ENCODE results near the gene RERG. TPM values are rescaled to one million over a fixed set of nuclear protein-coding genes. Genes with fewer than 3 reads are reported as not detected.

The RERG gene
- total RNA-seq, 1 experiment from 2014 or later = not detected

DNA sequence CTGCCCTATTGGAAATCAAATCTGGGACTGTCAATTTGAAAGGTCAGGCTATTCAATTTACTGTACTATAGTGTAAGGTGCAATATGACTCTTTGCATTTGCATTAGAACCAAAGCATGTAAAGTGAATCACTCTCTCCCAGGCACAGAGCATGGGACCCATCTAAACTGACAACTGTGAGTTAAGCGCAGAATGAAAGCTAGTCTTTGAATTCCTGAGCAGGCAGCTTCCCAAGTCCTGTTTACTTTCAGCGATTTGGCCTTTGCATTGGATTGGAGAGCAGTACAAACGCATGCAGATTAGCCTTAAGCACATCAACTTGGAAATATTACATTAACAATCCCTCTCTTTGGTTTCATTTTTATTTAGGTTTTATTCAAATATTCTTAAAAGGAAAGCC, 74.6 kb downstream of the RERG start:
- in situ Hi-C loops (cut with HindIII; ENCODE audit: low pct_unique_long_range_greater_than_20kb, low sequenced_read_pairs) (no loop called here), intact Hi-C loops (cut with micrococcal nuclease; ENCODE audit: unreplicated experiment) (no loop called here)
- no peaks in the 10 kb centered on the region for H3K27me3 ChIP-seq (ENCODE audit: control insufficient read depth, insufficient read depth, low read length)
- BruUV-seq (replicated peaks) = no TSS peak
- no peak for TF ChIP-seq TCF7L2 (IDR thresholded peaks at IDR 0.05; ENCODE audit: low read depth, low read length)
- ChIA-PET POLR2A (no interaction called here), CTCF (no interaction called here)
- DNase-seq (ENCODE audit: low read depth, low spot score) = no peak
- no peak for ATAC-seq
- no peak overlapping the region for H3K4me3 ChIP-seq (ENCODE audit: low read depth in 2 of 2, low read length in 2 of 2)
- H3K36me3 ChIP-seq (ENCODE audit: control insufficient read depth, insufficient read depth, low read length) = no peaks in the 10 kb centered on the region
- H3K9me3 ChIP-seq (ENCODE audit: control insufficient read depth, insufficient read depth, low read depth, low read length) = no peaks in the 10 kb centered on the region
- H3K27ac ChIP-seq (ENCODE audit: low read length) = no peak overlapping the region
- no peaks in the 10 kb centered on the region for H3K4me1 ChIP-seq (ENCODE audit: control insufficient read depth, insufficient read depth, low read length)

DNA sequence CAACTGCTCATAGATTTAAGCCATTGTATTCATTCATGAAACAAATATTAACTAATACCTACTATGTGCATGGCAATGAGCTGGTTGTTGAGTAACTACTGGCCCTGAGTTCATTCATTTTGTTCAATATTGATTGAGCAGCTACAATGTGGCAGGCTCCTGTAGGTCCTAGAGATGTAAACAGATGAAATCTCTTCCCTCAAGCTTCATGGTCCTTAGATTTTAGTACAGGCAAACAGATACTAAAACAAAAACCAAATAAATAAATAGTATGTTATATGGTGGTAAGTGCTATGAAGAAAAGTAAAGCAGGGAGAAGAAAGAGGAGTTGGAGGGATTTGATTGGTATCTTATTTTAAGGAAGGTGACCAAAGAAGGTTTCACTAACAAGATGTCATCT, 77.8 kb downstream of the RERG start:
- ChIA-PET CTCF (no interaction called here), POLR2A (no interaction called here)
- H3K4me3 ChIP-seq (ENCODE audit: low read depth in 2 of 2, low read length in 2 of 2) = no peak overlapping the region
- intact Hi-C loops (cut with micrococcal nuclease; ENCODE audit: unreplicated experiment) (no loop called here), in situ Hi-C loops (cut with HindIII; ENCODE audit: low pct_unique_long_range_greater_than_20kb, low sequenced_read_pairs) (no loop called here)
- no TSS peak for BruUV-seq (replicated peaks)
- H3K27ac ChIP-seq (ENCODE audit: low read length) = no peak overlapping the region
- H3K27me3 ChIP-seq (ENCODE audit: control insufficient read depth, insufficient read depth, low read length) = no peaks in the 10 kb centered on the region
- H3K9me3 ChIP-seq (ENCODE audit: control insufficient read depth, insufficient read depth, low read depth, low read length) = no peaks in the 10 kb centered on the region
- no peaks in the 10 kb centered on the region for H3K4me1 ChIP-seq (ENCODE audit: control insufficient read depth, insufficient read depth, low read length)
- no peak for DNase-seq (ENCODE audit: low read depth, low spot score)
- no peak for ATAC-seq
- TF ChIP-seq SIN3A (IDR thresholded peaks at IDR 0.05; ENCODE audit: borderline replicate concordance, insufficient read depth, low read depth, low read length) (no peak), TCF7L2 (IDR thresholded peaks at IDR 0.05; ENCODE audit: low read depth, low read length) (no peak), REST (IDR thresholded peaks at IDR 0.05; ENCODE audit: insufficient read depth in 1 of 2, low read depth in 2 of 2, low read length in 1 of 2) (no peak), POLR2AphosphoS5 (IDR thresholded peaks at IDR 0.05; ENCODE audit: low read depth, low read length) (no peak)
- TF ChIP-seq, protein P1, sequence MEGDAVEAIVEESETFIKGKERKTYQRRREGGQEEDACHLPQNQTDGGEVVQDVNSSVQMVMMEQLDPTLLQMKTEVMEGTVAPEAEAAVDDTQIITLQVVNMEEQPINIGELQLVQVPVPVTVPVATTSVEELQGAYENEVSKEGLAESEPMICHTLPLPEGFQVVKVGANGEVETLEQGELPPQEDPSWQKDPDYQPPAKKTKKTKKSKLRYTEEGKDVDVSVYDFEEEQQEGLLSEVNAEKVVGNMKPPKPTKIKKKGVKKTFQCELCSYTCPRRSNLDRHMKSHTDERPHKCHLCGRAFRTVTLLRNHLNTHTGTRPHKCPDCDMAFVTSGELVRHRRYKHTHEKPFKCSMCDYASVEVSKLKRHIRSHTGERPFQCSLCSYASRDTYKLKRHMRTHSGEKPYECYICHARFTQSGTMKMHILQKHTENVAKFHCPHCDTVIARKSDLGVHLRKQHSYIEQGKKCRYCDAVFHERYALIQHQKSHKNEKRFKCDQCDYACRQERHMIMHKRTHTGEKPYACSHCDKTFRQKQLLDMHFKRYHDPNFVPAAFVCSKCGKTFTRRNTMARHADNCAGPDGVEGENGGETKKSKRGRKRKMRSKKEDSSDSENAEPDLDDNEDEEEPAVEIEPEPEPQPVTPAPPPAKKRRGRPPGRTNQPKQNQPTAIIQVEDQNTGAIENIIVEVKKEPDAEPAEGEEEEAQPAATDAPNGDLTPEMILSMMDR (IDR thresholded peaks at IDR 0.05) = no peak
- no peaks in the 10 kb centered on the region for H3K36me3 ChIP-seq (ENCODE audit: control insufficient read depth, insufficient read depth, low read length)

GRCh38 chr12:15142711-15143110, 78.5 kb downstream of the RERG start:
- H3K27ac ChIP-seq (ENCODE audit: low read length) = no peak overlapping the region
- BruUV-seq (replicated peaks) = no TSS peak
- POLR2A ChIA-PET = no interaction called here
- no peaks in the 10 kb centered on the region for H3K9me3 ChIP-seq (ENCODE audit: control insufficient read depth, insufficient read depth, low read depth, low read length)
- in situ Hi-C loops (cut with HindIII; ENCODE audit: low pct_unique_long_range_greater_than_20kb, low sequenced_read_pairs) = no loop called here
- CTCF ChIA-PET = no interaction called here
- ATAC-seq (no peak), DNase-seq (ENCODE audit: low read depth, low spot score) (no peak)
- intact Hi-C loops (cut with micrococcal nuclease; ENCODE audit: unreplicated experiment) = no loop called here
- no peaks in the 10 kb centered on the region for H3K4me1 ChIP-seq (ENCODE audit: control insufficient read depth, insufficient read depth, low read length)
- TF ChIP-seq TCF7L2 (IDR thresholded peaks at IDR 0.05; ENCODE audit: low read depth, low read length) (no peak), POLR2AphosphoS5 (IDR thresholded peaks at IDR 0.05; ENCODE audit: low read depth, low read length) (no peak), REST (IDR thresholded peaks at IDR 0.05; ENCODE audit: insufficient read depth in 1 of 2, low read depth in 2 of 2, low read length in 1 of 2) (no peak), SIN3A (IDR thresholded peaks at IDR 0.05; ENCODE audit: borderline replicate concordance, insufficient read depth, low read depth, low read length) (no peak)
- TF ChIP-seq, protein P1 (IDR thresholded peaks at IDR 0.05) = no peak
- no peaks in the 10 kb centered on the region for H3K36me3 ChIP-seq (ENCODE audit: control insufficient read depth, insufficient read depth, low read length)
- no peaks in the 10 kb centered on the region for H3K27me3 ChIP-seq (ENCODE audit: control insufficient read depth, insufficient read depth, low read length)
- H3K4me3 ChIP-seq (ENCODE audit: low read depth in 2 of 2, low read length in 2 of 2) = no peak overlapping the region

Data from Panc1 (cell line).